Measurements from ENCODE around the gene MTHFD2.
A peak's percentile ranks its signal among the peaks of the same experiment; 100 is the strongest.
"Not testable (repeated sequence)": the region's sequence is repeated elsewhere in the genome, so short reads cannot be mapped to it uniquely, and the experiment has no call there.

The MTHFD2 gene

GRCh38 chr2:74198023-74198460 lies 373 bp upstream of the MTHFD2 start:
- DNase-seq: no peak

GRCh38 chr2:74199275-74199701 lies 873 bp downstream of the MTHFD2 start:
- DNase-seq: no peak

GRCh38 chr2:74199871-74200305 lies 1.5 kb downstream of the MTHFD2 start:
- peak; percentile 36 to 42 for DNase-seq

- DNase-seq: no peak
Observed at GRCh38 chr2:74201196-74201595, 2.8 kb downstream of the MTHFD2 start.

GRCh38 chr2:74201596-74201995 lies 3.2 kb downstream of the MTHFD2 start:
- DNase-seq: no peak

GRCh38 chr2:74204436-74204835 lies 6.0 kb downstream of the MTHFD2 start:
- DNase-seq: no peak

GRCh38 chr2:74205113-74205512 lies 6.7 kb downstream of the MTHFD2 start:
- no peak for DNase-seq

GRCh38 chr2:74205596-74205995 lies 7.2 kb downstream of the MTHFD2 start:
- DNase-seq: no peak

- peak; percentile 27 to 33 for DNase-seq
Observed at GRCh38 chr2:74206180-74206688, 7.8 kb downstream of the MTHFD2 start.

- no peak for DNase-seq
Observed at GRCh38 chr2:74212702-74213410, 14.4 kb downstream of the MTHFD2 start.

GRCh38 chr2:74215771-74216170 lies 17.4 kb downstream of the MTHFD2 start:
- DNase-seq: not testable (repeated sequence)

GRCh38 chr2:74216642-74217041 lies 18.2 kb downstream of the MTHFD2 start:
- no peak for DNase-seq

GRCh38 chr2:74219846-74220486 lies 21.6 kb downstream of the MTHFD2 start:
- no peak for DNase-seq

GRCh38 chr2:74221091-74221490 lies 22.7 kb downstream of the MTHFD2 start:
- DNase-seq: no peak

- DNase-seq: no peak
Observed at GRCh38 chr2:74221604-74222299, 23.3 kb downstream of the MTHFD2 start.

GRCh38 chr2:74222300-74222650 lies 23.9 kb downstream of the MTHFD2 start:
- DNase-seq: no peak

GRCh38 chr2:74223941-74224770 lies 25.7 kb downstream of the MTHFD2 start:
- no peak for DNase-seq

- DNase-seq: no peak
Observed at GRCh38 chr2:74225698-74226459, 27.5 kb downstream of the MTHFD2 start.

- no peak for DNase-seq
Observed at GRCh38 chr2:74226648-74227213, 28.3 kb downstream of the MTHFD2 start.

- DNase-seq: no peak
Observed at GRCh38 chr2:74227646-74228045, 29.2 kb downstream of the MTHFD2 start.

GRCh38 chr2:74228772-74229171 lies 30.4 kb downstream of the MTHFD2 start:
- no peak for DNase-seq

GRCh38 chr2:74229865-74230264 lies 31.4 kb downstream of the MTHFD2 start:
- DNase-seq: not testable (repeated sequence)
